K562 (cell line): ENCODE measurements around the gene CCDC9. TPM values are rescaled to one million over a fixed set of nuclear protein-coding genes. Genes with fewer than 3 reads are reported as not detected.

Experiments
- BDP1 ChIP-seq: IDR thresholded peaks from 3 replicates; pipeline ENCODE4 v1.6.1; 2011; ENCODE audit not compliant: insufficient read length, insufficient read depth
- C11orf30 ChIP-seq: fragments of 450-650 bp; IDR thresholded peaks from 2 replicates; pipeline ENCODE4 v1.6.1; 2016; ENCODE audit warnings: low read depth, mild to moderate bottlenecking
- CC2D1A ChIP-seq: fragments of 450-650 bp; IDR thresholded peaks from 2 replicates; pipeline ENCODE4 v1.6.1; 2017; ENCODE audit warnings: mild to moderate bottlenecking
- CHCHD3 ChIP-seq: fragments of 250-450 bp; sonication (Bioruptor Pico); IDR thresholded peaks from 2 replicates; pipeline ENCODE4 v2.1.2; 2022; ENCODE audit warnings: mild to moderate bottlenecking
- EGR1 ChIP-seq: fragments of 450-650 bp; conservative IDR thresholded peaks from 2 replicates; pipeline ENCODE4 v1.6.1; 2017; ENCODE audit warnings: mild to moderate bottlenecking
- ELF1 ChIP-seq: fragments of 200-800 bp; sonication (Bioruptor generic); IDR thresholded peaks from 2 replicates; pipeline ENCODE4 v1.6.1; 2016; ENCODE audit warnings: missing genetic modification characterization, missing compliant biosample characterization
- FOXP1 ChIP-seq: sonication (generic); formaldehyde crosslinking; IDR thresholded peaks from 2 replicates; pipeline ENCODE4 v1.8.0; 2022; ENCODE audit warnings: mild to moderate bottlenecking, missing genetic modification reagents
- JUN ChIP-seq, 2 experiments: sonication (generic) in 1 of 2; formaldehyde crosslinking in 1 of 2; IDR thresholded peaks; 2 replicates each; pipeline versions ENCODE4 v1.6.1 to v1.8.0; 2012 to 2022; ENCODE audit warnings: borderline replicate concordance in 2 of 2, mild to moderate bottlenecking in 2 of 2, improper control_type of control experiment in 1 of 2, low read depth in 1 of 2, low read length in 1 of 2, missing genetic modification reagents in 1 of 2
- MAFK ChIP-seq: IDR thresholded peaks from 2 replicates; pipeline ENCODE4 v1.6.1; 2011; ENCODE audit warnings: low read length, improper control_type of control experiment
- MEIS2 ChIP-seq: fragments of 450-650 bp; IDR thresholded peaks from 2 replicates; pipeline ENCODE4 v1.6.1; 2014; ENCODE audit warnings: mild to moderate bottlenecking; ENCODE audit not compliant: partially characterized antibody
- NEUROD1 ChIP-seq: fragments of 150-350 bp; IDR thresholded peaks from 2 replicates; pipeline ENCODE4 v1.6.1; 2014; ENCODE audit warnings: borderline replicate concordance, low read length, low read depth; ENCODE audit not compliant: partially characterized antibody
- NFIC ChIP-seq: fragments of 450-650 bp; IDR thresholded peaks from 2 replicates; pipeline ENCODE4 v1.6.1; 2017; ENCODE audit warnings: mild to moderate bottlenecking, inconsistent platforms
- PHF20 ChIP-seq: fragments of 450-650 bp; IDR thresholded peaks from 2 replicates; pipeline ENCODE4 v1.6.1; 2018; ENCODE audit not compliant: partially characterized antibody
- POLR2G ChIP-seq: fragments of 200-400 bp; formaldehyde crosslinking; IDR thresholded peaks from 2 replicates; pipeline ENCODE4 v1.6.1; 2017; ENCODE audit warnings: low read depth, mild to moderate bottlenecking, antibody characterized with exemption, low read length, moderate library complexity
- RB1 ChIP-seq: fragments of 450-650 bp; IDR thresholded peaks from 2 replicates; pipeline ENCODE4 v1.6.1; 2017; ENCODE audit warnings: low read depth, mild to moderate bottlenecking
- SAP30 ChIP-seq: fragments of 200-600 bp; sonication (generic); IDR thresholded peaks from 2 replicates; pipeline ENCODE4 v1.6.1; 2012; ENCODE audit warnings: borderline replicate concordance, low read depth, mild to moderate bottlenecking, moderate library complexity, low read length, control low read depth, inconsistent platforms; ENCODE audit not compliant: insufficient read depth, poor library complexity, severe bottlenecking
- SPI1 ChIP-seq: IDR thresholded peaks from 2 replicates; pipeline ENCODE4 v1.6.1; 2011; ENCODE audit warnings: low read depth, low read length, control low read depth, borderline replicate concordance
- ZNF507 ChIP-seq: conservative IDR thresholded peaks from 2 replicates; pipeline ENCODE4 v1.6.1; 2017; ENCODE audit warnings: missing genetic modification characterization, missing compliant biosample characterization
- ZNF699 ChIP-seq: fragments of 250-450 bp; sonication (Bioruptor Pico); IDR thresholded peaks from 2 replicates; pipeline ENCODE4 v1.8.0; 2021; ENCODE audit warnings: mild to moderate bottlenecking, moderate library complexity; ENCODE audit not compliant: insufficient replicate concordance
- ZNF766 ChIP-seq: fragments of 200-800 bp; sonication (Bioruptor generic); conservative IDR thresholded peaks from 2 replicates; pipeline ENCODE4 v1.6.1; 2016; ENCODE audit warnings: missing genetic modification characterization, missing compliant biosample characterization
- ZNF77 ChIP-seq: fragments of 250-450 bp; sonication (Bioruptor Pico); IDR thresholded peaks from 2 replicates; pipeline ENCODE4 v1.5.0; 2020
- polyA plus RNA-seq, 8 experiments: library from polyadenylated mRNA; depleted of rRNA in 4 of 8; stranded (reverse) in 5 of 8; unstranded in 3 of 8; fragments of >200 nt; fragmentation: Nextera tagmentation in 2 of 8; fragmentation: Illumina TruSeq in 1 of 8; extraction: Ambion mirVana in 2 of 8; extraction: Trizol in 1 of 8; gene quantifications; 2 replicates each; pipeline versions ENCODE4 v1.2.1 to v1.2.3, GENCODE V29; 2011 to 2014; ENCODE audit warnings: inconsistent platforms in 1 of 8, missing spikeins in 1 of 8
- total RNA-seq, 7 experiments: library from RNA; depleted of rRNA in 6 of 7; stranded (reverse); fragments of >200 nt in 6 of 7; fragmentation: Illumina TruSeq in 2 of 7; extraction: Trizol in 2 of 7; gene quantifications; 2 replicates each; pipeline versions ENCODE4 v1.2.1 to v1.2.3, GENCODE V29; 2011 to 2021; ENCODE audit warnings: low replicate concordance in 1 of 7
- TF ChIP-seq, protein P1 (sequence below): sonication (generic); formaldehyde crosslinking; IDR thresholded peaks from 2 replicates; pipeline ENCODE4 v1.8.0; 2022; ENCODE audit warnings: missing genetic modification reagents, mild to moderate bottlenecking, moderate library complexity, borderline replicate concordance
- TF ChIP-seq, protein P2 (sequence below): sonication (generic); formaldehyde crosslinking; IDR thresholded peaks from 2 replicates; pipeline ENCODE4 v1.8.1; 2023; ENCODE audit warnings: missing genetic modification reagents, mild to moderate bottlenecking, borderline replicate concordance

Gene CCDC9
- total and polyA plus RNA-seq, 9 of the 15 experiments (the other 6 are each of a cell fraction or from before 2014, with no cell fraction given), result 0.23 to 38.6 (median 8.4) TPM

DNA sequence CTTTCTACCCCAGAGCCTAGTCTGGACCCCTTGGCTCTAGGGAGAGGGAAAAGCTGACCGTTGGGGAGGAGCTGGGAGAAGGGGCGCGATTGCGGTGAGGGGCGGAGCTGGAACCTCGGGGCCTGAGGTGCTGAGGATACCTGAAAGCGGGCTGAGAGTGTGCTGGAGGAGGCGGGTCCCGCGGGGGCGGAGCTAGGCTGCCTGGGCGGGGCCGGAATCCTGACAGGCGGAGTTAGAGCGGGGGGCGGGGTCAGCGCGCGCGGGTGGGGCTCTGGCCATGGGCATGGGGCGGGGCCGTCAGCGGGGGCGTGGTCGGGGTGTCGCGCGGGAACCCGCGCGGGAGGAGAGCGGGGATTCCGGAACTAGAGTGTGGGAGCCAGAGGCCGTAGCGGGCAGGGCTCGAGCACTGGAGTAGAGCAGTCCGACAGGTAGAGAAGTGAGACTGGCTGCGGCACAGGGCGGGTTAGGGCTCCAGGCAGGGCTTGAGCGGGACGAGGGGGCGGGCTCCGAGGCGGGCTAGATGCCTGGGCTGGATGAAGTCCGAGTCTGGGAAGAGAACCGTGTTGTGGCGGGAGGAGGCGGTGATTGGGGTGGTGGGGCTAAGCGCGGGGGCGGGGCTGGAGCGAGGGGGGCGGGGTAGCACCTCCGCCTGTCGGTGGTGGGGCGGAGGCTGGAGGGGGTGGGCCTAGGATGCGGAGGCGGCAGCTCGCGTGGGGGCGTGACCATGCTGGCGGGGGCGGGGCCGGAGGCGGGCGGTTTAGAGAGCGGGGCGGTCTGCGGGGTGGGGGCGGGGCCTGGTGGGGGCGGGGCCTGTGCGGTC, 18.0 kb downstream of the CCDC9 start, which contains the start of gene INAFM1 (continued):
- TF ChIP-seq, protein P1, sequence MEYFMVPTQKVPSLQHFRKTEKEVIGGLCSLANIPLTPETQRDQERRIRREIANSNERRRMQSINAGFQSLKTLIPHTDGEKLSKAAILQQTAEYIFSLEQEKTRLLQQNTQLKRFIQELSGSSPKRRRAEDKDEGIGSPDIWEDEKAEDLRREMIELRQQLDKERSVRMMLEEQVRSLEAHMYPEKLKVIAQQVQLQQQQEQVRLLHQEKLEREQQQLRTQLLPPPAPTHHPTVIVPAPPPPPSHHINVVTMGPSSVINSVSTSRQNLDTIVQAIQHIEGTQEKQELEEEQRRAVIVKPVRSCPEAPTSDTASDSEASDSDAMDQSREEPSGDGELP, result peak; percentile 20
- no peak for TF ChIP-seq JUN (IDR thresholded peaks at IDR 0.05; ENCODE audit: borderline replicate concordance, low read depth, low read length)
- TF ChIP-seq JUN (CRISPR knock-in tag; IDR thresholded peaks at IDR 0.05; ENCODE audit: borderline replicate concordance), result no peak
- TF ChIP-seq EGR1, result peak; percentile 78
- TF ChIP-seq SAP30, result peak; percentile 40
- TF ChIP-seq PHF20, result peak; percentile 51
- TF ChIP-seq MEIS2, result no peak
- no peak for TF ChIP-seq NFIC
- TF ChIP-seq ZNF766 (CRISPR knock-in tag), result peak; percentile 55; the same call in 1 of the 2 replicates
- no peak for TF ChIP-seq FOXP1 (CRISPR knock-in tag)
- peak; percentile 11 for TF ChIP-seq NEUROD1
- no peak for TF ChIP-seq SPI1
- TF ChIP-seq ZNF77, result no peak
- TF ChIP-seq CC2D1A, result no peak
- TF ChIP-seq MAFK, result no peak
- TF ChIP-seq POLR2G, result peak; percentile 71
- no peak for TF ChIP-seq CHCHD3
- TF ChIP-seq, protein P2, sequence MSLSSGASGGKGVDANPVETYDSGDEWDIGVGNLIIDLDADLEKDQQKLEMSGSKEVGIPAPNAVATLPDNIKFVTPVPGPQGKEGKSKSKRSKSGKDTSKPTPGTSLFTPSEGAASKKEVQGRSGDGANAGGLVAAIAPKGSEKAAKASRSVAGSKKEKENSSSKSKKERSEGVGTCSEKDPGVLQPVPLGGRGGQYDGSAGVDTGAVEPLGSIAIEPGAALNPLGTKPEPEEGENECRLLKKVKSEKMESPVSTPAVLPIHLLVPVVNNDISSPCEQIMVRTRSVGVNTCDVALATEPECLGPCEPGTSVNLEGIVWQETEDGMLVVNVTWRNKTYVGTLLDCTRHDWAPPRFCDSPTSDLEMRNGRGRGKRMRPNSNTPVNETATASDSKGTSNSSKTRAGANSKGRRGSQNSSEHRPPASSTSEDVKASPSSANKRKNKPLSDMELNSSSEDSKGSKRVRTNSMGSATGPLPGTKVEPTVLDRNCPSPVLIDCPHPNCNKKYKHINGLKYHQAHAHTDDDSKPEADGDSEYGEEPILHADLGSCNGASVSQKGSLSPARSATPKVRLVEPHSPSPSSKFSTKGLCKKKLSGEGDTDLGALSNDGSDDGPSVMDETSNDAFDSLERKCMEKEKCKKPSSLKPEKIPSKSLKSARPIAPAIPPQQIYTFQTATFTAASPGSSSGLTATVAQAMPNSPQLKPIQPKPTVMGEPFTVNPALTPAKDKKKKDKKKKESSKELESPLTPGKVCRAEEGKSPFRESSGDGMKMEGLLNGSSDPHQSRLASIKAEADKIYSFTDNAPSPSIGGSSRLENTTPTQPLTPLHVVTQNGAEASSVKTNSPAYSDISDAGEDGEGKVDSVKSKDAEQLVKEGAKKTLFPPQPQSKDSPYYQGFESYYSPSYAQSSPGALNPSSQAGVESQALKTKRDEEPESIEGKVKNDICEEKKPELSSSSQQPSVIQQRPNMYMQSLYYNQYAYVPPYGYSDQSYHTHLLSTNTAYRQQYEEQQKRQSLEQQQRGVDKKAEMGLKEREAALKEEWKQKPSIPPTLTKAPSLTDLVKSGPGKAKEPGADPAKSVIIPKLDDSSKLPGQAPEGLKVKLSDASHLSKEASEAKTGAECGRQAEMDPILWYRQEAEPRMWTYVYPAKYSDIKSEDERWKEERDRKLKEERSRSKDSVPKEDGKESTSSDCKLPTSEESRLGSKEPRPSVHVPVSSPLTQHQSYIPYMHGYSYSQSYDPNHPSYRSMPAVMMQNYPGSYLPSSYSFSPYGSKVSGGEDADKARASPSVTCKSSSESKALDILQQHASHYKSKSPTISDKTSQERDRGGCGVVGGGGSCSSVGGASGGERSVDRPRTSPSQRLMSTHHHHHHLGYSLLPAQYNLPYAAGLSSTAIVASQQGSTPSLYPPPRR (CRISPR knock-in tag), result no peak
- TF ChIP-seq BDP1, result no peak
- no peak for TF ChIP-seq ZNF507 (tag)
- TF ChIP-seq ZNF699 (CRISPR knock-in tag), result no peak
- TF ChIP-seq RB1, result peak; percentile 88; the same call in 1 of the 2 replicates
- no peak; the same call in 1 of the 2 replicates for TF ChIP-seq ELF1 (tag)
- TF ChIP-seq C11orf30, result no peak
